ENCODE results near the gene FAM13A.
"Not testable (repeated sequence)": the region's sequence is repeated elsewhere in the genome, so short reads cannot be mapped to it uniquely, and the experiment has no call there.

FAM13A gene

DNA sequence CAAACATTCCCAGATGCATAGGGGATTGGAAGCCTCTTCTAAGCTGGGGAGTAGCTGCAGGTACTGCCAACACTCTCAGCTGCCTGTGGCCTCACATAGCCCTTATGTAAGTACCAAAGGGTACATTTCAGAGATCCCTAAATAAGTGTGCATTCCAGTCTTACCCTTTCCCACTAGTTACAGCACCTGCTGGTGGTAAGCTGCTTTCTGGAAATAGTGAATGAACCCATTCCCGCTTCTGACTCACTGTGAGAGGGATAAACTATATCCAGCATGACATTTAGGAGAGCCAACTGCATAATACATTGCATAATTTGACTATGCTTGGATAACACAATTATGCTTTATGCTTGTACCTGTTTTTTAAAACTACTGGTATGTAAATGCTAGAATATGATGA is 149.0 kb downstream of the FAM13A start:
- no peak for TF ChIP-seq CTCF (IDR thresholded peaks at IDR 0.05; ENCODE audit: insufficient read depth, low read length, poor library complexity, severe bottlenecking)
- DNase-seq (ENCODE audit: extremely low read depth, insufficient read length) = no peak
- H3K27me3 ChIP-seq (replicated peaks; ENCODE audit: control insufficient read depth, insufficient read depth, low read length) = no peaks in the 10 kb centered on the region
- no peaks in the 10 kb centered on the region for H3K36me3 ChIP-seq (ENCODE audit: control insufficient read depth, insufficient read depth, low read length)
- no peak overlapping the region for H3K4me3 ChIP-seq (replicated peaks; ENCODE audit: low read depth, low read length)

DNA sequence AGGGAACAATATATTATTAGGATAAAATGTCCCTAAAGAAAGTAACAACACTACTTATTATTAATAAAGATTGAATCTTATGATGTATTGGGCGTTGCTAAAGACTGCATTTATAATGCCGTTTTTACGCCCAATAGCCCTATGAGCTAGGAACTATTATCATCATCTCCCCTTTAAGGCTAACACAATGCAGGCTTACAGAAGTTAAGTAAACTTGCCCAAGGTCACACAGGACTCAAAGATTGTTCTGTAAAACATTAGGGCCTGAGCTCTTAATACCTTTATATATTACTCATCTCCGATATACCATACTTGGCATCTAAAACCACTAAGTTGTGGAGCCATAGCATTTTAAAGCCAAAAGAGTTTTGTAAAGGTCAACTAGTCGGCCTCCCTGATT is 149.5 kb downstream of the FAM13A start:
- TF ChIP-seq CTCF (IDR thresholded peaks at IDR 0.05; ENCODE audit: insufficient read depth, low read length, poor library complexity, severe bottlenecking) = no peak
- Histone ChIP-seq H3K36me3 (ENCODE audit: control insufficient read depth, insufficient read depth, low read length) (no peaks in the 10 kb centered on the region), H3K27me3 (replicated peaks; ENCODE audit: control insufficient read depth, insufficient read depth, low read length) (no peaks in the 10 kb centered on the region), H3K4me3 (replicated peaks; ENCODE audit: low read depth, low read length) (no peak overlapping the region)
- DNase-seq (ENCODE audit: extremely low read depth, insufficient read length) = no peak

DNA sequence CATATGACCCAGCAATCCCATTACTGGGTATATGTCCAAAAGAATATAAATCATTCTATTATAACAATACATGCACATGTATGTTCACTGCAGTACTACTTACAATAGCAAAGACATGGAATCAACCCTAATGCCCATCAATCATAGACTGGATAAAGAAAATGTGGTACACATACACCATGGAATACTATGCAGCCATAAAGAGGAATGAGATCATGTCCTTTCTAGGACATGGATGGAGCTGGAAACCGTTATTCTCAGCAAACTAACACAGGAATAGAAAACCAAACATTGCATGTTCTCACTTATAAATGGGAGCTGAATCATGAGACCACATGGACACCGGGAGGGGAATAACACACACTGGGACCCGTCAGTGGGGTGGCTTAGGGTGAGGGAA is 152.7 kb downstream of the FAM13A start:
- H3K36me3 ChIP-seq (ENCODE audit: control insufficient read depth, insufficient read depth, low read length); H3K4me3 ChIP-seq (replicated peaks; ENCODE audit: low read depth, low read length); DNase-seq (ENCODE audit: extremely low read depth, insufficient read length); H3K27me3 ChIP-seq (replicated peaks; ENCODE audit: control insufficient read depth, insufficient read depth, low read length): not testable (repeated sequence)

DNA sequence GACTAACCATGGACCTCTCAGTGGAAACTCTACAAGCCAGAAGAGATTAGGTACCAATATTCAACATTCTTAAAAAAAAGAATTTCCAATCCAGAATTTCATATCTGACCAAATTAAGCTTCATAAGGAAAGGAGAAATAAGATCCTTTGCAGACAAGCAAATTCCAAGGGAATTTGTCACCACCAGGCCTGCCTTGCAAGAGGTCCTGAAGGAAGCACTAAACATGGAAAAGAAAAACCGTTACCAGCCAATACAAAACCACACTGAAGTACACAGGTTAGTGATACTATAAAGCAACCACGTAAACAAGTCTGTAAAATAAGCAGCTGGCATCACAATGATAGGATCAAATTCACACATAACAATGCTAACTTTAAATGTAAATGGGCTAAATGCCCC is 156.6 kb downstream of the FAM13A start:
- Histone ChIP-seq H3K36me3 (ENCODE audit: control insufficient read depth, insufficient read depth, low read length) (no peaks in the 10 kb centered on the region), H3K4me3 (replicated peaks; ENCODE audit: low read depth, low read length) (no peak overlapping the region), H3K27me3 (replicated peaks; ENCODE audit: control insufficient read depth, insufficient read depth, low read length) (no peaks in the 10 kb centered on the region)
- DNase-seq (ENCODE audit: extremely low read depth, insufficient read length) = no peak
- TF ChIP-seq CTCF (IDR thresholded peaks at IDR 0.05; ENCODE audit: insufficient read depth, low read length, poor library complexity, severe bottlenecking) = no peak

DNA sequence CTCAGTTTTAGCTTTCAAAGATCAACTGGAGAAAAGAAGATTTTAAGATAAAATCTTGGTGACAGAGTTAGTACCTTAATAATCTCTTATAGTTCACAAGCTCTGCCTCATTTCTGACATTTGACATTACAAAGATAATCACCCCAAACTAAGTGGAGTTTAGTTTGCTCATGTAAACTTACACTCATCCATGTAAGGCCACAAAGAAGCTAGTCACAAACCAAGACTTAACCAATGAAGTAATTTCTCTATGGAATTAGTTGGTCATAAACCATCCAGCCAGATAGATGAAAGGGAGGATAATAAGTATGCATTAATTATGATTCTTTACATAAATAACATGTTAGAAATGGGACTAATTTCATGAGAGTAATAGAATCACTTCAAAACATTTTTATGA is 159.2 kb downstream of the FAM13A start:
- no peak for TF ChIP-seq CTCF (IDR thresholded peaks at IDR 0.05; ENCODE audit: insufficient read depth, low read length, poor library complexity, severe bottlenecking)
- no peak overlapping the region for H3K4me3 ChIP-seq (replicated peaks; ENCODE audit: low read depth, low read length)
- no peaks in the 10 kb centered on the region for H3K36me3 ChIP-seq (ENCODE audit: control insufficient read depth, insufficient read depth, low read length)
- DNase-seq (ENCODE audit: extremely low read depth, insufficient read length) = no peak
- H3K27me3 ChIP-seq (replicated peaks; ENCODE audit: control insufficient read depth, insufficient read depth, low read length) = no peaks in the 10 kb centered on the region

DNA sequence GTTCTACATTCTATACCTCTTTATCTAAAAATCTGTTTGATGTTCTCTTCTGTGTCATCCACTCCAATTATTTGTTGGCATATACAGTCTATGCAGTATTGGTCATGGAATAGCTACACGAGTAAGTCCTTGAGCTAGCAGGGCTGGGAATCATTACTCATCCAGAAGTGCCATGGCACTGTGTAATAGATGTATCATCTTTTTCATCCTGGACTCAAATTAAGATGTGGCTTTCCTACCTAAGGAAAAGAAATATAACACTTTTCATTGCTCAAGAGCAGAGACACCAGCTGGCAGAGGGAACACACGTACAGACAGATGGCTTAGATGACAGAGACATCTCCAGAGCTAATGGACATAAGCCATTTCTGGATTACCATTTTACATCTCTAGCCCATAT is 159.8 kb downstream of the FAM13A start:
- Histone ChIP-seq H3K4me3 (replicated peaks; ENCODE audit: low read depth, low read length) (no peak overlapping the region), H3K27me3 (replicated peaks; ENCODE audit: control insufficient read depth, insufficient read depth, low read length) (no peaks in the 10 kb centered on the region), H3K36me3 (ENCODE audit: control insufficient read depth, insufficient read depth, low read length) (no peaks in the 10 kb centered on the region)
- no peak for DNase-seq (ENCODE audit: extremely low read depth, insufficient read length)
- no peak for TF ChIP-seq CTCF (IDR thresholded peaks at IDR 0.05; ENCODE audit: insufficient read depth, low read length, poor library complexity, severe bottlenecking)

Data from GM06990 (cell line).